CD4-positive, alpha-beta T cell (primary cell): ENCODE measurements around the gene NPPA. TPM values are rescaled to one million over a fixed set of nuclear protein-coding genes. Genes with fewer than 3 reads are reported as not detected.
A peak's percentile ranks its signal among the peaks of the same experiment; 100 is the strongest.

Experiments used
- ATAC-seq: fragments of 200-7000 bp; cut with Tn5 transposase; one replicate; pipeline ENCODE4 v1.10.0; 2022; ENCODE audit warnings: mild to moderate bottlenecking; ENCODE audit not compliant: poor library complexity
- CTCF ChIA-PET: fragments of 350-600 bp; sonication (Branson Sonifier 250); formaldehyde crosslinking; loops from one replicate; lab custom pipeline; 2021; ENCODE audit warnings: antibody characterized with exemption, inconsistent platforms; lab: Charles Lee
- POLR2A ChIA-PET: fragments of 350-600 bp; sonication (Branson Sonifier 250); formaldehyde crosslinking; loops from one replicate; lab custom pipeline; 2021; ENCODE audit warnings: antibody characterized with exemption, inconsistent platforms; lab: Charles Lee
- DNase-seq, 14 experiments: peaks; one replicate each; pipeline ENCODE4 v3.0.0-alpha.2; 2013 to 2020; ENCODE audit warnings: mixed read lengths in 2 of 14
- H3K27ac ChIP-seq, 2 donors: one replicate each; pipeline versions ENCODE4 v1.5.1 to v1.7.0; 2013; ENCODE audit warnings: low read length in 2 of 2, low read depth in 1 of 2, mild to moderate bottlenecking in 1 of 2
- H3K27me3 ChIP-seq, 2 experiments: 1 replicate in 1 of 2; 2 replicates in 1 of 2; pipeline versions ENCODE4 v1.6.1 to v1.7.0; 2013; ENCODE audit warnings: low read length in 2 of 2, control low read depth in 1 of 2, mild to moderate bottlenecking in 1 of 2, moderate library complexity in 1 of 2; ENCODE audit not compliant: insufficient read depth in 2 of 2, control insufficient read depth in 1 of 2
- H3K36me3 ChIP-seq: one replicate; pipeline ENCODE4 v1.6.1; 2013; ENCODE audit warnings: low read length, control low read depth; ENCODE audit not compliant: insufficient read depth
- H3K4me1 ChIP-seq: one replicate; pipeline ENCODE4 v1.6.1; 2013; ENCODE audit warnings: low read length, control low read depth; ENCODE audit not compliant: insufficient read depth
- H3K4me3 ChIP-seq: one replicate; pipeline ENCODE4 v1.5.1; 2013; ENCODE audit warnings: mild to moderate bottlenecking, low read length, moderate library complexity
- H3K9me3 ChIP-seq, 2 experiments: 1 replicate in 1 of 2; 2 replicates in 1 of 2; pipeline versions ENCODE4 v1.6.1 to v1.7.0; 2013; ENCODE audit warnings: low read length in 2 of 2, mild to moderate bottlenecking in 2 of 2, control low read depth in 1 of 2, moderate library complexity in 1 of 2; ENCODE audit not compliant: control insufficient read depth in 1 of 2, insufficient read depth in 1 of 2
- H3K27ac Mint-ChIP-seq: one replicate; pipeline ENCODE4 v1.8.0; 2020; ENCODE audit warnings: mixed read lengths
- H3K27me3 Mint-ChIP-seq: one replicate; pipeline ENCODE4 v1.8.0; 2021; ENCODE audit warnings: mixed read lengths
- H3K36me3 Mint-ChIP-seq: one replicate; pipeline ENCODE4 v1.8.0; 2021; ENCODE audit warnings: low read depth, mixed read lengths
- H3K4me1 Mint-ChIP-seq: one replicate; pipeline ENCODE4 v1.8.0; 2021; ENCODE audit warnings: low read depth, mixed read lengths
- H3K4me3 Mint-ChIP-seq: one replicate; pipeline ENCODE4 v1.8.0; 2020; ENCODE audit warnings: mild to moderate bottlenecking, mixed read lengths
- H3K9me3 Mint-ChIP-seq: one replicate; pipeline ENCODE4 v1.8.0; 2020; ENCODE audit warnings: mixed read lengths
- CTCF ChIP-seq: fragments of 200-600 bp; IDR thresholded peaks from one replicate; pipeline ENCODE4 v1.8.0; 2022; ENCODE audit warnings: antibody characterized with exemption, mild to moderate bottlenecking
- intact Hi-C, 2 experiments: fragments of 100-400 bp; cut with DNase I in 1 of 2; cut with micrococcal nuclease in 1 of 2; formaldehyde crosslinking; loops; one replicate each; pipeline versions ENCODE4 v1.15.1 to v1.9.0; 2023 to 2025; cut with DNase I, micrococcal nuclease
- total RNA-seq, 174 experiments: library from RNA in 2 of 174; stranded (reverse) in 2 of 174; gene quantifications; one replicate each; pipeline ENCODE4 v1.2.3 and lab custom pipeline; 2021 to 2026

The NPPA gene
- total RNA-seq, 2 experiments from 2014 or later = not detected

GRCh38 chr1:11850156-11850555, 2.6 kb upstream of the NPPA start:
- Mint-ChIP-seq H3K4me3 (no peak overlapping the region), H3K27me3 (peaks cover 28% of the 10 kb centered on the region), H3K36me3 (peaks cover 4% of the 10 kb centered on the region), H3K9me3 (no peaks in the 10 kb centered on the region), H3K4me1 (peaks cover 3% of the 10 kb centered on the region), H3K27ac (no peak overlapping the region)
- Histone ChIP-seq H3K36me3 (no peaks in the 10 kb centered on the region), H3K9me3 (no peaks in the 10 kb centered on the region), H3K27ac (no peak overlapping the region), H3K4me3 (no peak overlapping the region), H3K27me3 (peaks cover 6 to 22% of the 10 kb centered on the region in 2 experiments), H3K4me1 (no peaks in the 10 kb centered on the region)
- intact Hi-C loops = no loop called here
- ATAC-seq = no peak
- TF ChIP-seq CTCF = no peak
- CTCF ChIA-PET = interaction anchor here (1.2 kb wide), 1 partner anchor 10 kb away, joined by 3 read pairs; no protein-coding TSS in a partner anchor
- no peak for DNase-seq
- POLR2A ChIA-PET = no interaction called here

GRCh38 chr1:11848373-11848700, 754 bp upstream of the NPPA start:
- peaks cover 3% of the 10 kb centered on the region for H3K4me1 Mint-ChIP-seq
- CTCF ChIA-PET = no interaction called here
- no peak overlapping the region for H3K27ac Mint-ChIP-seq

GRCh38 chr1:11845641-11846335, 1.8 kb downstream of the NPPA start:
- intact Hi-C loops = no loop called here
- no peak overlapping the region for H3K27ac Mint-ChIP-seq
- H3K36me3 Mint-ChIP-seq = peaks cover 32% of the 10 kb centered on the region
- Histone ChIP-seq H3K9me3 (no peaks in the 10 kb centered on the region), H3K27me3 (no peaks in the 10 kb centered on the region), H3K4me1 (no peaks in the 10 kb centered on the region), H3K27ac (no peak overlapping the region), H3K36me3 (peaks cover 19% of the 10 kb centered on the region), H3K4me3 (no peak overlapping the region)
- no peak overlapping the region for H3K4me3 Mint-ChIP-seq
- POLR2A ChIA-PET = interaction anchor here (1.3 kb wide), 1 partner anchor 62 kb away, joined by 4 read pairs; no protein-coding TSS in a partner anchor
- no peaks in the 10 kb centered on the region for H3K27me3 Mint-ChIP-seq
- peaks cover 3% of the 10 kb centered on the region for H3K4me1 Mint-ChIP-seq
- DNase-seq = peak in 1 of 14 experiments; percentile 35
- peak; percentile 44 for ATAC-seq
- no peak for TF ChIP-seq CTCF
- no peaks in the 10 kb centered on the region for H3K9me3 Mint-ChIP-seq
- CTCF ChIA-PET = no interaction called here

More at GRCh38 chr1:11848373-11848700, 754 bp upstream of the NPPA start:
- Histone ChIP-seq H3K27me3 (peaks cover 0 to 13% of the 10 kb centered on the region in 2 experiments), H3K4me1 (no peaks in the 10 kb centered on the region), H3K36me3 (peaks cover 6% of the 10 kb centered on the region), H3K9me3 (no peaks in the 10 kb centered on the region), H3K27ac (no peak overlapping the region), H3K4me3 (no peak overlapping the region)
- POLR2A ChIA-PET = no interaction called here
- intact Hi-C loops = no loop called here
- no peak for TF ChIP-seq CTCF
- H3K27me3 Mint-ChIP-seq = peaks cover 16% of the 10 kb centered on the region
- H3K36me3 Mint-ChIP-seq = peaks cover 11% of the 10 kb centered on the region
- DNase-seq (no peak), ATAC-seq (no peak)
- H3K9me3 Mint-ChIP-seq = no peaks in the 10 kb centered on the region
- no peak overlapping the region for H3K4me3 Mint-ChIP-seq
